AG08396 (cell line): Measurements from ENCODE around the gene COX15.
"Not testable (repeated sequence)": the region's sequence is repeated elsewhere in the genome, so short reads cannot be mapped to it uniquely, and the experiment has no call there.

Source experiments
- DNase-seq: peaks from one replicate; pipeline ENCODE4 v3.0.0; 2012; ENCODE audit warnings: low spot score, mixed read lengths

The COX15 gene

DNA sequence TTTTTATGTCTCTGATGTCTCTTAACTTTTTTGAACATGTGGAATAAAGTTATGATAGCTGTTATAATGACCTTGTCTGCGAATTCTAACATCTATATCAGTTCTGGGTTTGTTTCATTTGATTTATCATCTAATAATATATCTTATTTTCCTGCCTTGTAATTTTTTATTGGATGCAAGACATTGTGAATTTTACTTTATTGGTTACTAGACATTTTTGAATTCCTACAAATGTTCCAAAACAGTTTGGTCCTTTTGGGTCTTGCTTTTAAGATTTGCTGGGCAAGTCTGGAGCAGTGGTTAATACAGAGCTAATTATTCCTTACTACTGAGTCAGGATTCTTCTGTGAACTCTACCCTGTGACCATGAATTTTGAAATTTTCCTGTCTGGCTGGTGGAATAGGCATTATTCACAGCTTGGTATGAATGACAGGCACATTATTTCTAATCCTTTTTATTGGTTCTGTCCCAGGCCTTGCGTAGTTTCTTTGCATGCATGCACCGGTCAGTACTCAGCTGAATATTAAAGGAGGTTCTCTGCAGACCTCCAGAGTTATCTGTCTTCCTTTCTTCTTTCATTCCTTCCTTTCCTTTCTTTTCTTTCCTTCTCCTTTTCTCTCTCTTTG is 9.1 kb upstream of the COX15 start:
- DNase-seq, result no peak

DNA sequence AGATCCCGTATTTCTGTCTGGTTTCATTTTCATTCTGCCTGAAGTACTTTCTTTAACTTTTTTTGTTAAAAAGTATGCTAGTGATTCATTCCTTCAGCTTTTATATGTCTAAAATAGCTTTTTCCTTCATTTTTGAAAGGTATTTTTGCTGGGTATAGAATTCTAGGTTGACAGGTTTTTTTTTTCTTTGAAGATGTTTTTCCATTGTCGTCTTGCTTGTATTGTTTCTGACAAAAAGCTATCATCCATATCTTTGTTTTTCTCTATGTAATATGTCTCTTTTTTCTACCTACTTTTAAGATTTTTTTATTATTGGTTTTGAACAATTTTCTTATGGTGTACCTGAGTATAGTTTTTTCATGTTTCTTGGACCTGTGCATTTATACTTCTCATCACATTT is 8.3 kb upstream of the COX15 start:
- DNase-seq, result no peak

DNA sequence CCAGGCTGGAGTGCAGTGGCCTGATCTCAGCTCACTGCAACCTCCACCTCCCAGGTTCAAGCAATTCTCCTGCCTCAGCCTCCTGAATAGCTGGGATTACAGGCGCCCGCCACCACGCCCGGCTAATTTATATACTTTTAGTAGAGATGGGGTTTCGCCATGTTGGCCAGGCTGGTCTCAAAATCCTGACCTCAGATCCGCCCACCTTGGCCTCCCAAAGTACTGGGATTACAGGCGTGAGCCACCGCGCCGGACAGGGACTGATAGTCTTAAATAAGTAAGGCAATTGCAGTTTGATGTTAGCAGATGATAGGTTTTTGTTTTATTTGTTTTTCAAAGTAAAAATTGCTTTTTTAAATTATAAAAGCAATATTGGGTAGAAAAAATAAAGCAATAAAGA is 2.2 kb upstream of the COX15 start:
- not testable (repeated sequence) for DNase-seq

DNA sequence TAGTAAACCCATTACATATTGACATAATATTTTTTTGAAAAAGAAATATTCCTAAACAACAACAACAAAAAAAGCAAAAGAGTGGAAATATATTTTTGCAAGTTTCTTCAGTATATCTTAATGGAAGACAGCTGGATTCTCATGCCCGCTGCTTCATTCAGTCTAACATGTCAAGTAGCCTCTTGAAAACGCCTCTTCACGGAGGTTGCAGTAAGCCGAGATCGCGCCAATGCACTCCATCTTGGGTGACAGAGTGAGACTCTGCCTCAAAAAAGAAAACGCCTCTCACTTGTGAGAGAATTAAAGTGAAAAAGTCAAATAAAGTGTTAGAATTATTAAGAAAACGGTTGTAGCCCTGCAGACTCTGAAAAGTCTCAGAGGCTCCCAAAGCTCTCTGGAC is 1.4 kb upstream of the COX15 start:
- DNase-seq, result no peak

DNA sequence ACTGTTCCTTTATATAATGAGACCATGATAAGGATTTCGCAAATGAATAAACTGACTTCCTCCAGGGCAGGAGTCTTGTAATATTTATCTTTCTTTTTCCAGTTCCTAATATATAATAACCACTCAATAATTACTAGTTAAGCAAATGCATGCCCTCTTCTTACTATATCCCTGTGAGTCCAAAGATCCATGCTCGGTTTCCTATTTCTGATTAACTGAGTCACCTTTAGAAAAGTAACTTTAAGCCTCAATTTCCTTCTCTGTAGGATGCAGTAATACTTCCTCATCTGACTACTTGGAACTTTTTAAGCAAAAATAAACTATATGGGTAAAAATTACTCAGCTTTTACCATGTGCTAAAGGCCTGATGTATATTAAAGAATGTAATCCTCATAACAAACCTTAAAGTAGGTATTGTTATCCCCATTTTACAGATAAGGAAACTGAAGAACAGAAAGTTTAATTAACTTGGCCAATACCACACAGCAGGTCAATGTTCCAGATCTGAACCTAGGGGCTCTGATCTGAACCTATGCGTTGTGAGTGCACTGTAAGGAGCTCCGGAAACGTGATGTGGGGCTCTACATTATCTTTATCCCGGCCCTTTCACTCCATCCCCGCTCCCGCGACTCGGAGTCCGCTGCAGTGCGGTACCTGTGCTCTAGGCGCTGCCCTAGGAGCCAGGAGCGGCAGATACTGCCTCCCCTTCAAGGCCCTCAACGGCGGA is 458 bp downstream of the COX15 start:
- no peak for DNase-seq

DNA sequence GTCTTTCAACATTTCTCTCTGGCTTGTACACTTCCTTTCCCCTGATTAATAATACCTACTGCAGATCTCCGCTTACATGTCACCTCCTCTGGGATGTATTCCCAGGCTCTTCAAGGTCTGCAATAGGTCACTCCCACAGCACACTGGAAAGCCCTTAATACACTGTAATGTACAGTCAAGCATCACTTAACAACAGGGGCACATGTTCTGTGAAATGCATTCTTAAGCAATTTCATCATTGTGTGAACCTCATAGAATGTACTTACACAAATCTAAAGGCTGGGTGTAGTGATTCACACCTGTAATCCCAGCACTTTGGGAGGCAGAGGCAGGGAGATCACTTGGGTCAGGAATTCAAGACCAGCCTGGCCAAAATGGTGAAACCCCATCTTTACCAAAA is 1.9 kb downstream of the COX15 start:
- DNase-seq, result no peak

DNA sequence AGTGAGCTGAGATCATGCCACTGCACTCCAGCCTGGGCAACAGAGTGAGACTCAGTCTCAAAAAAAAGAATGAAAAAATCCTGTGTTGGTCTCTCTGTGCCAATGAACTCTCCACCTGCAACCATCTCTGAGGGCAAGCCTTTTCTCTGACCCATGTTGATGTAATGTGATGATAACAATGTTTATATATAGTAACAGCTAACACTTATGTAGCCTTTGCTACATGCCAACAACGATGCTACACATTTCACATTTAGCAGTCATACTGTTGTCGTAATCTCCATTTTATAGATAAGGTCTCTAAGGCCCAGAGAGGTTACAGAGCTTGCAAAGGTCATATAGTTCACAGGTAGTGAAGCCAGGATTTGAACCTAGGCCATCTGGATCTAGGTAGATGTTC is 11.5 kb downstream of the COX15 start:
- DNase-seq, result no peak

DNA sequence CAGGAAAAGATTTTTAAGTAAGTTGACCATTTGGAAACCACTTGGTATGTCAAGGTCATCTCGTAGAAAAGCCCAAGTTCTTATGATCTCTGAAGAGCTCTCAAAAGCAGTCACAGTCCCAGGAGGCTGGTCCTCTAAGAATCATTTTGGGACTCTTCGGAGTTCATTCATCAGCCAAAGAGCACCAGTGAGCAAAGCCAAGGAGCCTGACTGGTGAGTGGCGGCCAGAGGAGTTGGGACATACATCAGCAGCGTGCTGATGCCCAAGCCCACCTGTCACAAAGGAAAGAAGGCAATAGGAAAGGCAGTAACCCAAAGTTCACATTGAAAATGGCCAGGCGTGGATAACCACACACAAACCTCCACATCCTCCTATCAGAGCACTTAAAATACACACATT is 17.5 kb downstream of the COX15 start:
- no peak for DNase-seq

DNA sequence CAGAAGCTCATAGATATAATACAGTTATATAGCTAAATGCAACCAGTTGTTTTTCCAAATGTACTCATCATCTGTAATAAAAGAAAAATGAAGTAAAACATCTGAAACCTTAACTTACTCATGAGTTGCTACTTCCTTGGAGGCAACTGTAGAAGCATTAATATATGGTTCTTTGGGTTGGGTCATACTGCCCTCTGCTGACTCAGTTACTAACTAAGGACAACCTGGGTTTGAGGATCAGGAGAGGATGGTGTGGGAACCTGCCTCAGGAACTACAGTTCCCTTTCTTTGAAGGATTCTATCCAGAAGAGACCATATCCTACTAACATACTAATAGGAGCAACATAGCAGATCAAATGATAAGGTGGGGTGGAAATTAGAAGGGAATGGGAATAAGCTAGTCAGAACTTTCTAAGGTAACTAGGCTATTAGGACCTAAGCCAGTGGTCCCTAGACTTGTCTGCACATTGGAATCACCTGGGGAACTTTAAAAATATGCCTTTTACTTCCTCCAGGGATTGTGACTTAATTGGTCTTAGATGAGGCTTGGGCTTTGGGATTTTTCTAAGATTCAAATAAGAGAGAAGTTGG is 20.7 kb downstream of the COX15 start:
- peak; percentile 28 for DNase-seq

DNA sequence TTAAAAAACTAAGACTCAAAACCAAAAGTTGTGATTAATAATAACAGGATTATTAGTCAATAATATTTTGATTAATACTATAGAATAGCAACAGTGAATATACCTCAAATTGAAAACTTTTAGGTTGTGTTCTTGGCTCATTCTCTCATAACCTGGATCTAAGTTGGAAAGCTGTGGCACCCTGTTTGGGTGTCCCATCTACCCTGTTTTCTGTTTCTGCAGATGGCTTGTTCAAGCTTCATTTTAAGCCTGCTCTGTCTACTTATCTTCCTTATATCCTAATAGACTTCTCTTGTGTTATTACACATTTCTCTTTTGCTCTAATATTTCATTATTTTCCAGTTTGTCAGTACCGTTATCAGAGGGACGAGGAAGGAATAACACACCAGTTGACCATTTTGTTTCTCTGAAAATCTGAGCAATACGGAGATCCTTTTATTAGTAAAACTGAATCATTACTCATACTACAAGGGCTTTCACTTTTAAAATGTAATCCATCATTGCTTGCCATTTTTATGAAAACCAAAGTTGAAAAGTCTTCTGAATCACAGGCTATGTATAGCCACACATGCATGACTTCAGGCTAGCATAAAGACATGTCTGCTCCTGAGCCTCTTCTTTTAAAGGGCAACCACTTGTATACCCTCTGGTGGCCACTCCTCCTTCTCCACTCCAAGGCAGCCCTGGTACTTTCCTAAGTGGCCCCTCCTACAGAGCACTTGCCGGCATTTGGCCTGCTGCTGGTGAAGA is 22.3 kb downstream of the COX15 start:
- DNase-seq, result peak; percentile 18

DNA sequence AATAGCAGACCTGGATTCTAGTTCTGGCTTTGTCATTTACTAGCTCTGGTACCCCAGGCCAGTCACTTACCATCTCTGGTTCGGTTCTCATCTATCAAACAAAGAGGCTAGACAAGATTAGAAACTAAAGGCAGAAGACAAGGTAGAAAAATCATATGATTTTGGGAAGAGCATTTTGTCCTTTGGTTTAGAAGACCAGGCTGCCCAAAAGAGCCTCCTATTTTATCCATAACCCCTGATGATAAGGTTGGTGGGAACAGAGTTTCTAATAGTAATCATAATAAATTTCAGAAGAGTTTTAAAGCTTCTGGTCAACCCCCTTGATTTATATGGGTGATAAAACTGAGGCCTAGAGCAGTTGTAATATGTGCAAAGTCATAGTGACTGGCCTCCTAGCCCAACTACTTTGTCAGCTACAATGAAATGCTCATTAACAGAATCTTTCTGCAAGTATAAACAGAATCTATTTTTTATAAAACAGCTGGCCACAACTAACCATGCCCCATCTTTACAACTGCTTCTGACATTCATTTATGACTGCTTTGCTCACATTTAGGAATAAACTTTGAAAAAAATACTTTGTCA is 23.4 kb downstream of the COX15 start:
- no peak for DNase-seq

DNA sequence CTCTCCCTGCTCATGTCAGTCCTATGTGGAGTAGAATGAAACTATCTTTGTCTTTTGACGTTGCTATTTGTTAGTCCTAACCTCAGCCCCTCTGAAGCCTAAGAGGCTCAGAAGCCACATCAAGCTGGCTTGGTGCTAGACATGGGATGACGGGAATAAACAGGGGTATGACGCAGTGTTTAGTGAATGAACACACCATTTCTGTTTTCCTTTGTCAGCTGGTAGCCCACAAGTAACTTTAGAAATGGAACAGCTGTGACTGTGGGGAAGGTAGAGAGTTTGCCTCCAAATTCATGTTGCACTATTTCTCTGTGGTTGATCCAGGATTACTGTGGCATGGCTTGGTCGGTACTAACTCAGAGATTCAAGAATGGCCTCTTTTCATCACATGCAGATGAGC is 31.3 kb downstream of the COX15 start:
- no peak for DNase-seq

DNA sequence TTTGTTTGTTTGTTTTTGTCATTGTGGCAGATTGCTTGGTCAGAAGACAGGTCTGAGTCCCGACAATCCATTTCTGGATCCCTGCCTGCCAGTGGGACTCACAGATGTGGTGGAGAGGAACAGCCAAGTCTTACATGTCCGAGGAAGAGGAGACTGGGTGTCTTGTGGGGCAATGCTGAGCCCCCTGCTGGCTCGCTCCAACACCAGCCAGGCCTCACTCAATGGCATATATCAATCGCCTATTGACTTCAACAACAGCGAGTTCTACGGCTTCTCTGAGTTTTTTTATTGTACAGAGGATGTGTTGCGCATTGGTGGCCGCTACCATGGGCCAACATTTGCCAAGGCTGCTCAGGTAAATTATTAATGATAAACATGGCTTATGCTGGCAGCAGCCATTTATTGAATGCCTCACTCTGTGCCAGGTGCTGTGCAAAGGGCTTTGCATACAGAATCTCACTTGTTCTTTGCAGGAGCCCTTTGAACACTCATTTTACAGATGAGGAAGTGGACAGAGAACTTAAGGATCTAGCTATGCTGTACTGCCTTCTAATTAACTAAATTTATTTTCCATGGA is 33.3 kb downstream of the COX15 start:
- DNase-seq, result no peak

DNA sequence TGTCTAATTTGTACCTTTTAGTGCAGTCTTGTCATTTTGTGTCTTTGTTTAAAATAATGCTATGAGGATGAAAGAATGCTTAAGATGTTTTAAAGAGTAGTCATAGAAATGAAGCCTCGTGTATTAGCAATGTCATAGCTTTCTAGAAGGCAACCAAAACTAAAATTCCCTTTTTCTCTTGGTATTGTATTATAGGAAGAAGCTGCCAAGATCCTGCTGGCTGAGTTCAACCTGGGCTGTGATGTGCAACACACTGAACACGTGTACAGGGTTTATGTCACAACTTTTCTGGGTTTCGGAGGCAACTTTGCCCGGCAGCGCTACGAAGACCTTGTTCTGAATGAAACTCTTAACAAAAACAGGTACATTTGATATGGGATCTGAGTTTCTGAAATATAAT is 36.2 kb downstream of the COX15 start:
- peak; percentile 23 for DNase-seq

DNA sequence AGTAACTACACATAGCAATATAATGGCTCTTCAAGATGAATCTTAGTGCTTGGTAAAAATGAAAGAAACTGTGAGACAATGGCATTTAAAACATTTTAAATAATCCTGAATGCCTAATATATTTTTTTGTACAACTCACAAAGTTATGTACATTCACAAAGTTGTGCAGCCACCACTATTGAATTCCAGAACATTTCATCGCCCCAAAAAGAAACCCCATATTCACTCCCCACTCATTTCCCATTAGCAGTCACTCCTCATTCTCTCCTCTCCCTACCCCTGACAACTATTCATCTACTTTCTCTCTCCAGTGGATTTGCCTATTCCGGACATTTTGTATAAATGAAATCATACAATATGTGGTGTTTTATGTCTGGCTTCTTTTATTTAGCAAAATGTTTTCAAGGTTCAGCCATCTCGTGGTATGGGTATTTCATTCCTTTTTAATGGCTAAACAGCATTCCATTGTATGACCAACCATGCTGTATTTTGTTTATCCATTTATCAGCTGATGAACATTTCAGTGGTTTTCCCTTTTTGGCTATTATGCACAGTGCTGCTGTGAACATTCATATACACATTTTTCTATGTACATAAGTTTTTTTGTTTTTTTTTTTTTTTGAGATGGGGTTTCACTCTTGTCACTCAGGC is 37.9 kb downstream of the COX15 start:
- peak; percentile 29 for DNase-seq

DNA sequence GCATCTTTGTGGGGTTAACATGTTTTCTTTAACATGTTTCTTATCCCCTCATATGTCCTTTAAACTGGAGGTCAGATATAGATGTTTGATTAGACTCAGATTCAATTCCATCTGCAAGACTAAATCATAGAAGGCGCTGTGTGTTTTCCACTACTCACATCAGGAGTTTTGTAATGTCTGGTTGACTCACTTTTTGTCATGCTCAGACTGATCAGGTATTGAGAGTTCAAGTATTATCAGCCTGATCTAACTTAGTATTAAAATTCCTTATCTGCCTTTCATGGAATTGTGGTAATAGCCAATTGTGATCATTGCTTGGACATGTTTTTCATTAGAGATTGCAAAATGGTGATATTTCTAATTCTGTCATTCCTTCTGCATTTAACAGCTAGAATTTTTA is 42.5 kb downstream of the COX15 start:
- no peak for DNase-seq

DNA sequence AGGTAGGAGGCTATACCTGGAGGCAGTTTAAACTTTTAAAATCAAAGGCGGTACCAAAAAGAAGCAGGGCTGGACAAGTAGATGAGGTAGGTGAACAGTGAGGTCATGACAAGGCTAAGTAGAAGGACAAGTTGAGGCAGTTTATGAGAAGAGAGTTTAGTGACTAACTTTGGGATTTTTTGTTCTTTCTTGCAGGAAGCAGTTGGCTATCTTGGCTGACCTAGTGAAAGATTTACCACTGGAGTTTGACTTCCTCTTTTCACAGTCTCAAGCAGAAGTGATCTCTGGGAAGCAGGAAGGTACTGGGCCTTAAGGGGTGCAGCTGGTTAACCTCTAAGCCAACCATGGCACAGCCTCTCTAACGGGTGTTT is 46.3 kb downstream of the COX15 start:
- DNase-seq, result no peak

DNA sequence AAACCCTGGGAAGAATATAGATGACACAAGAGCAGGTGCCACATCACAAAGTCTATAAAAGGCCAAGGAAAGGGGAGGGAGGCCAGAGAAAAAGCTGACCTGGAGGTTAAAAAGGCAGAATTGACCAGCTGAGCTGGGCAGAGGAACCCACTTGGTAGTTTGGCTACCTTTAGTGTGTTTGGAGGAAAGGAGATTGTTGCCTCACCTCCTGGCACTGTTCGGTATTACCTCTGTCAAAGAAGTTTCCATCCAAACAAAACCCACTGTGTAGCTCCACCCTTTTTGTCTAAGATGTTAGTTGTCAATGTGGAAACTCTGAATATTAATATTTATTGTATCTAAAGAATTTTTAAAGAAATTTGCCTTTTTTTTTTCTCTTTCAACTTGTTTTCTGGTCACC is 49.2 kb downstream of the COX15 start:
- DNase-seq, result no peak
